Naive thymus-derived CD4-positive, alpha-beta T cell (primary cell): ENCODE results near the gene SOS1. TPM values are rescaled to one million over a fixed set of nuclear protein-coding genes. Genes with fewer than 3 reads are reported as not detected.

ENCODE experiments used
- polyA plus RNA-seq, 2 donors: library from polyadenylated mRNA; unstranded; fragments of 300-500 nt; fragmentation: Illumina TruSeq; gene quantifications; one replicate each; pipeline ENCODE4 v1.2.3, GENCODE V29; 2021
- total RNA-seq, 6 experiments: library from RNA in 5 of 6; stranded (reverse) in 5 of 6; gene quantifications; 1 replicate in 5 of 6; 2 replicates in 1 of 6; pipeline ENCODE4 v1.2.3 and lab custom pipeline; 2021 to 2026

The SOS1 gene
- total and polyA plus RNA-seq, 7 experiments from 2014 or later, result 6.3 to 323 (median 34.8) TPM

Other genes with a start within 250 kb of the SOS1 start
- 10 to 100 TPM; 12.9 to 19.8 (median 18.9) TPM for gene DHX57, start 245.1 kb downstream of the SOS1 start, total RNA-seq
- 1 to 10 TPM; 8.8 TPM for gene DHX57, start 245.1 kb downstream of the SOS1 start, polyA plus RNA-seq
- 1 to 10 TPM; 1.5 to 2.7 (median 2.1) TPM for gene MORN2, start 245.1 kb downstream of the SOS1 start, total RNA-seq
- 1 to 10 TPM; 6.6 to 9.5 TPM for gene MORN2, start 245.1 kb downstream of the SOS1 start, polyA plus RNA-seq
- gene ARHGEF33, start 231.2 kb downstream of the SOS1 start, total RNA-seq, result under 1 TPM in 3 of 5 experiments, not detected in 2; 0.11 to 0.84 (median 0.69) TPM
- not detected for gene ARHGEF33, start 231.2 kb downstream of the SOS1 start, polyA plus RNA-seq
- under 1 TPM in 1 of 5 experiments, not detected in 4; 0.82 TPM for gene CDKL4, start 122.9 kb upstream of the SOS1 start, total RNA-seq
- not detected for gene CDKL4, start 122.9 kb upstream of the SOS1 start, polyA plus RNA-seq